SU-DHL-6 (cell line): ENCODE results near the gene NEFH.

Experiments
- EZH2phosphoT487 ChIP-seq: fragments of 200-600 bp; sonication (generic), shearing (Covaris generic); conservative IDR thresholded peaks from 2 replicates; pipeline ENCODE4 v1.6.1; 2018; ENCODE audit warnings: mild to moderate bottlenecking, antibody characterized with exemption, low read length, moderate library complexity, mixed read lengths
- TF ChIP-seq, protein P1 (sequence below): fragments of 200-600 bp; sonication (generic); IDR thresholded peaks from one replicate; pipeline ENCODE4 v1.5.1; 2017; ENCODE audit warnings: antibody characterized with exemption, mild to moderate bottlenecking, low read length, moderate library complexity; ENCODE audit not compliant: insufficient read depth, poor library complexity, severe bottlenecking

DNA sequence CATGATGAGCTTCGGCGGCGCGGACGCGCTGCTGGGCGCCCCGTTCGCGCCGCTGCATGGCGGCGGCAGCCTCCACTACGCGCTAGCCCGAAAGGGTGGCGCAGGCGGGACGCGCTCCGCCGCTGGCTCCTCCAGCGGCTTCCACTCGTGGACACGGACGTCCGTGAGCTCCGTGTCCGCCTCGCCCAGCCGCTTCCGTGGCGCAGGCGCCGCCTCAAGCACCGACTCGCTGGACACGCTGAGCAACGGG is 169 bp downstream of the NEFH start:
- TF ChIP-seq, protein P1, sequence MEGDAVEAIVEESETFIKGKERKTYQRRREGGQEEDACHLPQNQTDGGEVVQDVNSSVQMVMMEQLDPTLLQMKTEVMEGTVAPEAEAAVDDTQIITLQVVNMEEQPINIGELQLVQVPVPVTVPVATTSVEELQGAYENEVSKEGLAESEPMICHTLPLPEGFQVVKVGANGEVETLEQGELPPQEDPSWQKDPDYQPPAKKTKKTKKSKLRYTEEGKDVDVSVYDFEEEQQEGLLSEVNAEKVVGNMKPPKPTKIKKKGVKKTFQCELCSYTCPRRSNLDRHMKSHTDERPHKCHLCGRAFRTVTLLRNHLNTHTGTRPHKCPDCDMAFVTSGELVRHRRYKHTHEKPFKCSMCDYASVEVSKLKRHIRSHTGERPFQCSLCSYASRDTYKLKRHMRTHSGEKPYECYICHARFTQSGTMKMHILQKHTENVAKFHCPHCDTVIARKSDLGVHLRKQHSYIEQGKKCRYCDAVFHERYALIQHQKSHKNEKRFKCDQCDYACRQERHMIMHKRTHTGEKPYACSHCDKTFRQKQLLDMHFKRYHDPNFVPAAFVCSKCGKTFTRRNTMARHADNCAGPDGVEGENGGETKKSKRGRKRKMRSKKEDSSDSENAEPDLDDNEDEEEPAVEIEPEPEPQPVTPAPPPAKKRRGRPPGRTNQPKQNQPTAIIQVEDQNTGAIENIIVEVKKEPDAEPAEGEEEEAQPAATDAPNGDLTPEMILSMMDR, result no peak
- TF ChIP-seq EZH2phosphoT487, result no peak
